Ovary (tissue), 10 donors: ENCODE data around the gene PRDX4. TPM values are rescaled to one million over a fixed set of nuclear protein-coding genes. Genes with fewer than 3 reads are reported as not detected.

Experiments
- DNase-seq, 5 donors: peaks; one replicate each; pipeline ENCODE4 v3.0.0-alpha.2; 2019 to 2020
- H3K27ac ChIP-seq, 2 donors: fragments of 200-600 bp; one replicate each; pipeline versions ENCODE4 v1.5.1 to v1.8.0; 2019 to 2022
- H3K27me3 ChIP-seq: fragments of 200-600 bp; one replicate; pipeline ENCODE4 v1.8.0; 2022
- H3K36me3 ChIP-seq: fragments of 200-600 bp; sonication (generic); one replicate; pipeline ENCODE4 v1.5.1; 2019
- H3K4me1 ChIP-seq: one replicate; pipeline ENCODE4 v1.8.1; 2013; ENCODE audit warnings: mild to moderate bottlenecking, moderate library complexity; ENCODE audit not compliant: insufficient read depth
- H3K4me3 ChIP-seq: fragments of 200-600 bp; sonication (generic); one replicate; pipeline ENCODE4 v1.5.1; 2017
- H3K9me3 ChIP-seq, 2 donors: fragments of 200-600 bp in 1 of 2; sonication (generic) in 1 of 2; one replicate each; pipeline versions ENCODE4 v1.5.1 to v1.8.1; 2013 to 2019; ENCODE audit warnings: mild to moderate bottlenecking in 1 of 2, moderate library complexity in 1 of 2
- CTCF ChIP-seq, 3 donors: fragments of 450-650 bp in 2 of 3; fragments of 200-600 bp in 1 of 3; IDR thresholded peaks; one replicate each; pipeline versions ENCODE4 v1.5.1 to v1.8.0; 2016 to 2022; ENCODE audit warnings: antibody characterized with exemption in 3 of 3, mild to moderate bottlenecking in 1 of 3
- EP300 ChIP-seq: sonication (generic); formaldehyde crosslinking; IDR thresholded peaks from one replicate; pipeline ENCODE4 v1.6.1; 2017; ENCODE audit warnings: antibody characterized with exemption
- POLR2A ChIP-seq: fragments of 450-650 bp; IDR thresholded peaks from one replicate; pipeline ENCODE4 v1.6.1; 2017; ENCODE audit warnings: antibody characterized with exemption, mild to moderate bottlenecking, moderate library complexity
- WGBS, 3 donors: extraction: QIAGEN DNeasy Blood & Tissue Kit in 1 of 3; methylation state at CpG; one replicate each; pipeline versions ENCODE4 v1.1.5 to v1.1.7; 2013 to 2017; 5-methylcytosine and 5-hydroxymethylcytosine counted together
- intact Hi-C, 4 donors: fragments of 100-400 bp; cut with DNase I; formaldehyde crosslinking; loops; one replicate each; pipeline versions ENCODE4 v1.11.0 to v1.15.1; 2022 to 2023
- long read RNA-seq, 3 donors: library from polyadenylated mRNA in 2 of 3; unstranded in 2 of 3; transcript quantifications; one replicate each; pipeline ENCODE4 v2.0.0 and lab custom pipeline, GENCODE V29; 2021 to 2026
- polyA plus RNA-seq, 2 donors: library from polyadenylated mRNA; stranded (reverse); fragments of 200-250 nt in 1 of 2; fragments of 350-450 nt in 1 of 2; fragmentation: Illumina TruSeq in 1 of 2; extraction: RNeasy Lipid Tissue Mini Kit (QIAGEN cat#74804) in 1 of 2; gene quantifications; one replicate each; pipeline ENCODE4 v1.2.3, GENCODE V29; 2013 to 2014
- total RNA-seq, 7 donors: library from RNA; depleted of rRNA in 2 of 7; stranded (reverse); fragments of >200 nt in 2 of 7; fragmentation: NEBNext Ultra II Directional in 3 of 7; extraction: Animal tissue kit (Norgen Biotek cat#: 25700) in 3 of 7; gene quantifications; one replicate each; pipeline versions ENCODE4 v1.1.0 to v1.2.4, GENCODE V29; 2016 to 2023
- donor health status: DM: no; HTN: no; CAD: no; lungs with moderate emphysema.
- donor health status: DM: no; HTN: no; CAD: no.
- donor health status: Bipolar disorder and iron deficiency.
- donor health status: DM: yes; HTN: yes; CAD: no.
- donor health status: DM: no; HTN: no; CAD: no.
- donor health status: DM: yes; HTN: yes; CAD: no.

PRDX4 gene
- 100 to 1,000 TPM in 1 of 7 donors, 10 to 100 TPM in 6; 60.0 to 146 (median 73.2) TPM for total RNA-seq
- polyA plus RNA-seq: 100 to 1,000 TPM; 102 to 142 TPM
- long read RNA-seq, donor 1, transcript PRDX4-202 (7 exons, 1,005 nt): major isoform, 113 of 118 reads
- long read RNA-seq, donor 1, partial matches to known transcripts: 0 of 118 reads
- long read RNA-seq, donor 1, other reads (novel, unspliced or antisense): 5 of 118 reads
- long read RNA-seq, donor 2, transcript PRDX4-202 (7 exons, 1,005 nt): major isoform, 334 of 354 reads
- long read RNA-seq, donor 2, partial matches to known transcripts: 12 of 354 reads
- long read RNA-seq, donor 2, other reads (novel, unspliced or antisense): 7 of 354 reads
- long read RNA-seq, donor 3, transcript PRDX4-202 (7 exons, 1,005 nt): major isoform, 130 of 137 reads
- long read RNA-seq, donor 3, partial matches to known transcripts: 3 of 137 reads
- long read RNA-seq, donor 3, other reads (novel, unspliced or antisense): 4 of 137 reads

- H3K36me3 ChIP-seq: no peaks in the 10 kb centered on the region
- peak within 1 kb of the TSS in 1 of 2 donors; percentile 69 for H3K27ac ChIP-seq
- no peaks in the 10 kb centered on the region for H3K4me1 ChIP-seq
- peak within 1 kb of the TSS; percentile 65 for H3K4me3 ChIP-seq
- intact Hi-C loops: no loop called here
- DNase-seq: peak; percentile 87 to 93 (median 90)
- no peaks in the 10 kb centered on the region for H3K9me3 ChIP-seq
- no peaks in the 10 kb centered on the region for H3K27me3 ChIP-seq
- WGBS, 3 donors: 18 to 34% (median 20%) methylated on average over 62 to 73 of the region's 73 CpGs
- TF ChIP-seq POLR2A: peak; percentile 38
- TF ChIP-seq EP300: no peak
- TF ChIP-seq CTCF (IDR thresholded peaks at IDR 0.05): no peak
Observed at GRCh38 chrX:23667239-23668177, at the start of gene PRDX4. TSS of gene PRDX4 (plus strand) at chrX:23667493. CDS start at chrX:23667571, 78 bp downstream.

GRCh38 chrX:23621621-23622265 is 45.5 kb upstream of the PRDX4 start:
- Histone ChIP-seq H3K4me1 (no peaks in the 10 kb centered on the region), H3K9me3 (no peaks in the 10 kb centered on the region), H3K36me3 (no peaks in the 10 kb centered on the region), H3K4me3 (no peak overlapping the region), H3K27ac (no peak overlapping the region), H3K27me3 (no peaks in the 10 kb centered on the region)
- intact Hi-C loops: no loop called here
- no peak for DNase-seq
- 78 to 84% (median 80%) methylated on average over 5 of the region's 5 CpGs for WGBS, 3 donors
- TF ChIP-seq CTCF (IDR thresholded peaks at IDR 0.05): no peak
- no peak for TF ChIP-seq POLR2A
- no peak for TF ChIP-seq EP300

GRCh38 chrX:23623797-23624196 is 43.5 kb upstream of the PRDX4 start:
- no peak for DNase-seq
- Histone ChIP-seq H3K27me3 (no peaks in the 10 kb centered on the region), H3K36me3 (no peaks in the 10 kb centered on the region), H3K4me3 (no peak overlapping the region), H3K4me1 (no peaks in the 10 kb centered on the region), H3K27ac (no peak overlapping the region), H3K9me3 (no peaks in the 10 kb centered on the region)
- intact Hi-C loops: no loop called here
- TF ChIP-seq POLR2A (no peak), CTCF (IDR thresholded peaks at IDR 0.05) (no peak), EP300 (no peak)
- WGBS, 3 donors: 63 to 74% (median 67%) methylated on average over 4 of the region's 4 CpGs

- 42 to 56% (median 51%) methylated on average over 1 of the region's 1 CpG for WGBS, 3 donors
- Histone ChIP-seq H3K9me3 (no peaks in the 10 kb centered on the region), H3K27ac (no peak overlapping the region), H3K4me1 (no peaks in the 10 kb centered on the region), H3K27me3 (no peaks in the 10 kb centered on the region), H3K36me3 (no peaks in the 10 kb centered on the region), H3K4me3 (no peak overlapping the region)
- DNase-seq: no peak
- intact Hi-C loops: no loop called here
- TF ChIP-seq CTCF (IDR thresholded peaks at IDR 0.05): no peak
Observed at GRCh38 chrX:23626651-23627050, 40.6 kb upstream of the PRDX4 start.
